CD4-positive, alpha-beta T cell treated with Interleukin-2 at 100 ng/mL for 4 hours (primary cell): ENCODE measurements around the gene TIMM44.
"Not testable (repeated sequence)": the region's sequence is repeated elsewhere in the genome, so short reads cannot be mapped to it uniquely, and the experiment has no call there.

Source experiments
- DNase-seq: peaks from one replicate; pipeline ENCODE4 v3.0.0-alpha.2; 2020; ENCODE audit warnings: low spot score

The TIMM44 gene

DNA sequence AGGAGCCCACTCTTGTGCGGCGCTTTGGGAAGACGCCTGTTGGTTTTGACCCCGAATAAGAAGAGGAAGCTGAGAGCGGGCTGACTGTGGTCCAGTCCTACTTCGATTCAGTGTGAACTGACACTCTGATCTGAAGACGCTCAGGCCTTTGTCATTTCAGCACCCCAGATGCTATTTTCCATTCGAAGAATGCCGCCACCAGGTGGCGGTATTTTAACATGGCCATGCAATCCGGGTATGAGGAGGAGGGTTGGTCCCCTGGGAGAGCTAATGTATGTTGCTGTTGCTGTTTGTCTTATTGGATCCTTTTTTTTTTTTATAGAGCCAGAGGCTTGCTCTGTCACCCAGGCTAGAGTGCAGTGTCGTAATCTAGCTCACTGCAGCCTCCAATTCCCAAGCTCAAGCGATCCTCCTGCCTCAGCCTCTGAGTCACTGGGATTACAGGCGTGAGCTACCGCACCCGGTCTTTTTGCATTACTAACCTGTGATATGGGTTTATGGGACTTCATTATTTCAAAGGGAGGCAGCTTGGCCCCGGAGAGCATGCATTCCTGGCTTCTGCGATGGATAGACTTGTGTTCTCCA, 803 bp upstream of the TIMM44 start:
- DNase-seq, result peak; percentile 88

DNA sequence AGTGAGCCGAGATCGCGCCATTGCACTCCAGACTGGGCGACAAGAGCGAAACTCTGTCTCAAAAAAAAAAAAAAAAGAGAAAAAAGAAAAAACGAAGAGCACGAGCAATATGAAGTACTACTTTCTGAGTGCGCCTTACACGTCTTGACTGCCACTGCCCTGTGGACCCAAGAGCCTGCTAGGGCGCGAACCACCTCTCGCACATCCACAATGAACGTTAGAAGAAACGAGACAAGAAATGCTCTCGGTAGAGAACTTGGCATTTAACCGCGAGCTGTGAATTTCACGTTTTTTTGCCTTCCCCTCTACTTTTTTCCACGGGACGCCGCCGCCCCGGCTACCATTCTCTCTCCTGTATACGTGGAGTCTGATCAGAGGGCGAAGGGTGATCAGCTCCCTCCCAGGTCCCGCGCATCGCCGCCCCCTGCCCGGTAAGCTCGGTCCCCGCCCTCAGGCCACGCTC, 454 bp downstream of the TIMM44 start:
- DNase-seq, result no peak

DNA sequence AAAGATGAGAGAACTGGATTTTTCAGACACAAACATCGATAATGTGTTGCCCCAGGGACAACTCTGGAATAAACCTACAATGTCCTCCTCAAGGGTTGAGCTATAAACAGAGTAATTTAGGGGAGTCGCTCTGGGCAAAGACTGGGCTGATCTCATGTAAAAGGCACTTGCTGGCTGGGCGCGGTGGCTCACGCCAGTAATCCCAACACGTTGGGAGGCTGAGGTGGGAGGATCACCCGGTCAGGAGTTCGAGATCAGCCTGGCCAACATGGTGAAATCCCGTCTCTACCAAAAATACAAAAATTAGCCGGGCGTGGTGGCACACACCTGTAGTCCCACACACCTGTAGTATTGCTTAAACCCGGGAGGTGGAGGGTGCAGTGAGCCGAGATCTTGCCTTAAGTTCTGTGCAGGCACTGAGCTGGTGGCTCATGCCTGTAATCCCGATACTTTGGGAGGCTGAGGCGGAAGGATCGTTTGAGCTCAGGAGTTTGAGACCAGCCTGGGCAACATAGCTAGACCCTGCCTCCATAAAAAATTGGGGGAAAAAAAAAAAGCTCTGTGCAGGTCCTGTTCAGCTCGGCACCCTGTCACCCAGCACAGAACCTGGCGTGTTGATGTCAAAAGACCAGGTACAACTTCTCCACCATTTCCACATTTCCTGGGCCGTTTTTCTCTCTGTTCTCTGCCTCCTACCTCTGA, 1.4 kb downstream of the TIMM44 start:
- DNase-seq, result no peak

DNA sequence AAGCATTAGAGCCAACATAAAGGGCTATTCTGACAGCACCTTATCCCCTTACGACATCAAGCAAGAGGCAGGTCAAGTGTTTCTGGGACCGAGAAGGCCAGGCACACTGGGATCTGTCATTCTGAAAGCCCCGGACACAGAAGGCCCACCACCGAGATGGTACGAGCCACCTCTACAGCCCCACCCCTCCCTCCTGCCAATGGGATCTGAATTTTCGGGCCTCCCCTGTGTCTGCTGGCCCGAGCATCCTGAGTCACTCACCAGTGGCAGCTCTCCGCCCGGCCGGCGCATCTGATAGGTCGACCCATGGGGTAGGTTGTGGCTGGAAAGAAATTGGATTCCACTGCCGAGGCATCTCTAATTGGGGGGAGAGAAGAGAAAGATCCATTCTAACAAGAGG, 2.6 kb downstream of the TIMM44 start:
- no peak for DNase-seq

DNA sequence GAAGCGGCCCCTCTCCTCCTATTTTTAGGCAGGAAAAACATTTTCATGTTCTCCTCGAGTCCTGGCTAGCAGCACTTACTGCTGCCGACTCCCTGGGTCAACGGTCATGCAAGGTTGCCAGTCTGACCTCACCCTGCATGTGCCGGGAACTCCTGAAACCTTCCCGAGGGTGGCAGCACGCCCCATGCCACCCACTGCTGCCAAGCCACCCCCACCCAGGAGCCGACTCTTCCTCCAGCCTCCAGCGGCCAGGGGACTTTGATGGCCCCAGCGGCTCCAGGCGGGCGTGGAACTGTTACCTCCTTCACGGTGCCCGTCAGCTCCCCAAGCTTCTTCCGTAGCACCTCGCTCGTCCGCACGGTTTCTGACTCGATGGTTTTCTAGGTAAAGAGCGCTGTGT, 8.7 kb downstream of the TIMM44 start:
- no peak for DNase-seq

DNA sequence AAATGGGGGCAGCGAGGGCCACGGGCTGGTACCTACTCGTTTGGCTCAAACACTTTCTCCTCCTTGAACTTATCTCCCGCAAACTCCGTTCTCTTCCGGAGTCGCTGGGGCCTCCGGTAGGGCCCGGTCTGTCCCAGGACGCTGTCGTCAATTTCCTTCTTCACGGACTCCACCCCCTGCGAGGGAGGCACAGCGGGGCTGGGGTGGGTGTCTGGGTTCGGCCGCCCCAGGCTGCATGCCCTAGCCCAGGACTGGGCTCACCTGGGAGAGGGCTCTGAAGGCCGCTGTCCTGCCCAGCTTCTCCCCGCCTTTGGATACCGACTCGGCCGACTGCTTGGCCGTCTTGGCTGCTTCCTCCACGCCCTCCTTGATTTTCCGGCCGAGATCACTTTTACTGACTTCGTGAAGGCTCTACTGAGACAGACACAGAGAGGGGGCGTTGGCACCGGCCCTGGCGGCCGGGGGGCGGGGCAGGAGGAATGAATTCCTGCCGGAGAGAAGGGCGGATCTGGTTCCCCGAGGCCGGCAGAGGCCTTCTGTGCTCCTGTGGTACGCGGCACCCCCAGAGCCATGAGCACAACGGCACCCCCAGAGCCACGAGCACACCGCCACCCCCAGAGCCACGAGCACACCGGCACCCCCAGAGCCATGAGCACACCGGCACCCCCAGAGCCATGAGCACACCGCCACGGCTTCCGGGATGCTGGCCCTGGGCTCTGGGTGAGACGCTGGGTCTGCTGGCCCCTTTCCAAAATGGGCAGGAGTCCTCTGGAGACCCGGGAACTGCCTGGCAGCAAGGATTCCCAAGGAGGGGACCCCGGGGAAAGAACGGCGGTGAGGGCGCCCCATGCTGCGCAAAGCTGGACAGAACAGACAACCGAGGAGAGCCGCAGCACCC, 9.4 kb downstream of the TIMM44 start:
- no peak for DNase-seq

DNA sequence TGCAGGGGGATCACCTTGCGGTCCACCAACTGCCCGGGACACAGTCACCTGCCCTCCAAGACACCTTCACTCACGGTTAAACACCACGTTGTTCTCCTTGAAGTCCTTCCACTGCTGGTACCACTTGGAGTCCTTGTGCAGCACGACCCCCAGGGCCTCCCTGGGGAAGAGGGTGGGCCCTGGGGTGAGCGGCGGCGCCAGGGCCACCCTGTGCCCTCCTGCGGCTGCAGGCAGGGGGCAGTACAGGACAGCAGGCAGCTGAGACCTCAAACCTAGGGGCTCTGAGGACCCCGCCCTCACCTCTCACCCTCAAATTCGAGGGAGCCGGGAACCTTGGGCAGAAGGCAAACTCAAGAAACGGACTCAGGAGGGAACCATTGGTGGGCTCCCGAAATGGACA, 10.1 kb downstream of the TIMM44 start:
- no peak for DNase-seq

DNA sequence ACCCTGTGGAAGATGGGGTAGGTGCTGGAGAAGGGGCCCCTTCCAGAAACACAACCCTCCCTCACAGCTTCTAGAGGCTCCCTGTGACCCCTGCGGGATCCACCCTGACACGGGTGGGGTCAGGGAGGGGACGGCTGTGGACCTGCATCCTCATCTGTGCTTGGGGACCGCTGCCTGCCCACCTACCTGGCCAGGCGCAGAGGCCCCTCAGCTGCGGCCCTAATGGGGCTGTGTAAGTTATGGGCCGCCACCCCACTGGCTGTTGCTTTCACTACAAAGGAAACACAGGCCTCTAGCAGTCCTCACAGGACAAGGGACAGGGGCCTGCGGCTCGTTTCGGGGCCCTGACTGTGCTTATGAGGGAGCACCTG, 10.6 kb downstream of the TIMM44 start:
- no peak for DNase-seq

DNA sequence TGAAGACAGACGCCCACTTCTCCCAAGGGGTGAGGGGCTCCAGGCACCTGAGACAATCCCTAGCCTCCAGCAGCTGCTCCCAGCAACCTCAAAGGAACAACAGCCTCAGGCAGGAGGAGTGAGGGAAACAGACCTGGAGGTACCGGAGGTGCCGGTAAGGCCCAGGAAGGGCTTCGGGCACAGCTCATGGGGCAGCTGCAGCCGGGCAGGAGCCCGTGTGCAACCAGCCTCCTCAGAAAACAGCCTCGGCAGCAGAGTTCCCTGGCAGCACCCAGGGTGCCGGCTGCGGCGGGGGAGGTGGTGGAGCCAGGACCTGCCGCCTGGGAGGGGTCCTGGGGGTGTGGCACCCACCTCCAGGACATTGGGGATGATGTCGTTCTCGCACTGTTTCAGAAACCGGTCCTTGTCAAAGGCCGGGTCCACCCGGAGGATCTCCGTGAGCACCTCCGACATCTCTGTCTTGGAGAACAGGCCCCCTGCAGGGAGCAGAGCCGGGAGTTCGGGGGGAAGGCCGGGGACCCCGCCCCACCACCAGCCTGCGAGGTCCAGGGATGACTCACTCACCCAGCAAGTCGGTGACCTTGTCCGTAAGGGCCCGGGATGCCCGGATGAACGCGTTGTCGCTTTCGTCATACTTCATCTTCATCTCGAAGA, 11.1 kb downstream of the TIMM44 start:
- DNase-seq, result no peak

DNA sequence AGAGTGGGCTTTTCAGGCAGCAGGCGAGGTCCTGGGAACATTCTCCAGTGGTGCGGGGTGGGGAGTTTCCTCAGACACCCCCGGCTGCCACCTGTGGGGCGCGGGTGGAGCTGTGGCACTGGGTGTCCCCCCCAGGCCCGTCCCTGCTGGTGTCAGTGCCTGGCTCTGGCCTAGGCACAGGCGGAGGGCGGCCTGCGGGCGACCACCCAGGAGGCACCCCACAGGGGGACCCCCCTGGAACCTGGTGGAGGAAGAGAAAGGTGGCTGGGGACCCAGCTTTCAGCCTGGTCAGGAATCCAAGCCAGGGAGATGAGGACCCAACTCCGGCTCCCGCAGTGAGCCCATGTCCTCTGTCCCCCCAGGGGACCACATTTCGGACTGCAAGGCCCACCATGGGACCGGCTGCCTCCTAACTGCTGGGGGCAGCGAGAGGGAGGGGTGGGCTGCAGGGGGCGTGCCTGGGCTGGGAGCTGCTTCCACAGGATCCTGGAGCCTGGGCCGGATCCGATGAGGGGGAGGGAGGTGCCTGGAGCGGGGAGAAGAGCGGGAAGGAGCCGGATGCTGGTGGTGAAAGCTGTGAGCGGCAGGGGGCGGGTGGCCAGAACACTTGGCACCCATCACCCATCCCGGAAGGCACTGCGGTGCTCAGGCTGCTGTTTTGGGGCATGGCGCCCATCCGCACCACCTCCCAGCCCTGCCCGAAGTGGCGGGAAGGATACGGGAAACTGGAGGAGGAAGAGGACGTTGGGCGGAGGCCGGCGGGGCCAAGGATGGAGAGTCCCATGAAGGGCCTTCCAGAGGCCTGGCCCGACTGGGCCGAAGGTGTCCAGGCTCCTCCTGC, 12.0 kb downstream of the TIMM44 start:
- no peak for DNase-seq

DNA sequence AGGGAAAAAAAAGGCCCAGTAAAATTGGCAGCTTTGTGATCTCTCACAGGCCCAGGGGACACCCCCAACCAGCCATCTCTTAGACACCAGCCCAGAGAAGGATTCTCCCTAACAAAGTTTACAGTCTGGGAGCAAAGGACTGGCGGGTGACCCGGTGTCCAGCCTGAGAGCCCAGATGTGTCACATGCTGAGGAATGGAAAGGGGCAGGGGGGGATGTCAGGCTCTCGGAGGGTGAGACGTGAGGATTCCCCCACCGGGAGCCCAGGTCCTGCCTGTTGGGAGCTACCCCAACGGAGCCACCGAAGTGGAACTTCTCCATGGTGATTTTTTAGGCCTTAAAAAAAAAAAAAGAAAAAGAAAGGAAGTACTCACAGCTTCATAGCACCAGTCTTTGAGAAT, 12.7 kb downstream of the TIMM44 start:
- DNase-seq, result no peak

DNA sequence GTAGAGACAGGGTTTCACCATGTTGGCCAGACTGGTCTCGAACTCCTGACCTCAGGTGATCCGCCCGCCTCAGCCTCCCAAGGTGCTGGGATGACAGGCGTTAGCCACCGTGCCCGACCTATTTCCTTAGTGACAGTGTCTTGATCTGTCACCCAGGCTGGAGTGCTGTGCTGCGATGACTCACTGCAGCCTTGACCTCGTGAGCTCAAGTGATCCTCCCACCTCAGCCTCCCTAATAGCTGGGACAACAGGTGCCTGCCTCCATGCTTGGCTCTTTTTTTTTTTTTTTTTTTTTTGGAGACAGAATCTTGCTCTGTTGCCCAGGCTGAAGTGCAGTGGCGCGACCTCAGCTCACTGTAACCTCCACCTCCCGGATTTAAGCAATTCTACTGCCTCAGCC, 13.4 kb downstream of the TIMM44 start:
- DNase-seq, result not testable (repeated sequence)

DNA sequence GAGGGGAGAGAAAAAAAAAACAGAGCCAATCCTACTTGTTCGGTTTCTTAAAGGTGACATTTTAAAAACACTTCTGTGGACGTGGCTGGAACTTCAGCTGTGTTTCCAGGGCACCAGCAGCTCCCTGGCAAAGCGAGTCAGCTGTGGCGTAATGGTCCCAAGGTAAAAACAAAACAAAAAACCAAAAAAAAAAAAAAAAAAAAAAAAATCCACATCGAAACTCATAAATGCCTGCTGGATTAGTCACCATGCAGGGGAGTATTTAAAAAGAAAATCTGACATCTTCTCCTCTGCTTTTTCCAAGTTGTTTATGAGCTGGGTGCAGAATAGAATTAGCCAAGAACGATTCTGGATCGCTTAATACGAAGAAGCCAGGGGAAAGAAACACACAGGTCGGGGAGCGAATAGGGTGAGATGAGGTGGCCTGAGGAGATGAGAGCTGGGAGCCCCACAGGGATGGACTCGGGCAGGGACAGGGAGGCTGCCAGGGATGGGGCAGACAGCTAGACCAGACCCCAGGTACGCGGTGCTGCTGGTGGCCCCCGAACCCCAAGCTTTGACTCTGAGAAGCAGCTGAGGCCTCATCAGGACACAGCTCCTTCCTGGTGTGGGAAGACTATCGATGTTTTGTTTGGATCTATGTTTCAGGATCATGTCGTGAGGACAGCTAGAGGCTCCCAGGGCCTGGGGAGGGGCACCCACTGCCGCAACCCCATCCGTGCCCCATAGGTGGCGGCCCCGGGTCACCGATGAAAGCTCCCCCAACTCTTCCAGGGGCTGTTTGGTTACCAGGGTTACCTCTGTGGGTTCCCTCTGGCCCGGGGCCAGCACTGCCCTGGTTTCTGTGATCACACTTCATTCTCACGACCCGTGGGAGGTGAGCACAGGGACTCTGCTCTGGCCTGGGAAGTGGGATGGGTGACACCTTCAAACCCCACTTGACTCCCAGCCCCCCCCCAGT, 14.4 kb downstream of the TIMM44 start:
- peak; percentile 83 for DNase-seq

DNA sequence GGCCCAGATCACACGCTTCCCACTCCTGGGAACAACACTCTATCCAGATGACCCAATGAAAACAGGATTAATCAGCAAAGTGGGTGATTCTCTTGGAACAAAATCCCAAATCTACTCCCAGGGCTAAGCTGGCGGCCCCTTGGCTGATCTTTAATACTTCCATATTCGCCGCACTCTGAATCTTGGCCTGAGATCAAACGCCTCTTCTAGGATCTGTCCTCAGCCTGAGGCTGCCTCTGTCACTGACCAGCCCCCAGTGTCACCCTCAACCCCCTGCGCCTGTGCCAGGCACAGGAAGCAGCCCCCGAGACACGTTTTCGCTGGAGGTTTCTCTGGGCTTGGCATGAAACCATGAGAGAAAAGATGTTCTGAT, 15.1 kb downstream of the TIMM44 start:
- no peak for DNase-seq

DNA sequence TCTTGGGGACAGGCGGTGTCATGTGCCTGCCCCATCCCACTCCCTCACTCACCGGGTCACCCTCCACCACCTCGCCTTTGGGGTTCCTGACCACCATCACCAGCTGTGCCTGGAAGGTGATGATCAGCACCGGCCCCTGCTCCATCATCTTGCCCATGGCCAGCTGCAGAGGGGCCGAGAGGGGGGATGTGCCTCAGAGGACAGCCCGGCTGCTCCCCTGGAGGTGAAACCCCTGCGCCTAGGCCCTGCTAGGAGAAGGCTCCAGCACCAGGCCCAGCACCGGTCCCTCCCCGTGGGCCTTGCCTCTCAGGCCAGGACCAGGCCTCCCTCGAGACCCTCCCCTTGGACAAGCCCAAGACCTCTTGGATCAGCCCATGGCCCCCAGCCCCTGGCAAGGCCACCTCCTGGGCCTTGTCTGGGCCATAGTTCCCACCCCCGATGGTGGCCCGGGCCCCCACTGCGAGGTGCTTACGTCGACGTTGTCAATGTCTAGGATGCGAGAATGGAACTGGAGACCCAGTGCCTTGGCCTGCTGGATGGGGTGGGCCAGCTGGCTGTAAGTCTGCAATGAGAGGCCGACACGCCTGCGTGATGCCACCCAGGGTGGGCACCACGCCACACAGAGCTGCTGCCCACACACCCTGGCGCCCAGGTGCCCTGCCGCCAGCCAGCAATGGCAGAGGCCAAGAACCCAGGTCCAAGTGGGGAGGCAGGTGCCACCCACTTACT, 15.7 kb downstream of the TIMM44 start:
- no peak for DNase-seq

DNA sequence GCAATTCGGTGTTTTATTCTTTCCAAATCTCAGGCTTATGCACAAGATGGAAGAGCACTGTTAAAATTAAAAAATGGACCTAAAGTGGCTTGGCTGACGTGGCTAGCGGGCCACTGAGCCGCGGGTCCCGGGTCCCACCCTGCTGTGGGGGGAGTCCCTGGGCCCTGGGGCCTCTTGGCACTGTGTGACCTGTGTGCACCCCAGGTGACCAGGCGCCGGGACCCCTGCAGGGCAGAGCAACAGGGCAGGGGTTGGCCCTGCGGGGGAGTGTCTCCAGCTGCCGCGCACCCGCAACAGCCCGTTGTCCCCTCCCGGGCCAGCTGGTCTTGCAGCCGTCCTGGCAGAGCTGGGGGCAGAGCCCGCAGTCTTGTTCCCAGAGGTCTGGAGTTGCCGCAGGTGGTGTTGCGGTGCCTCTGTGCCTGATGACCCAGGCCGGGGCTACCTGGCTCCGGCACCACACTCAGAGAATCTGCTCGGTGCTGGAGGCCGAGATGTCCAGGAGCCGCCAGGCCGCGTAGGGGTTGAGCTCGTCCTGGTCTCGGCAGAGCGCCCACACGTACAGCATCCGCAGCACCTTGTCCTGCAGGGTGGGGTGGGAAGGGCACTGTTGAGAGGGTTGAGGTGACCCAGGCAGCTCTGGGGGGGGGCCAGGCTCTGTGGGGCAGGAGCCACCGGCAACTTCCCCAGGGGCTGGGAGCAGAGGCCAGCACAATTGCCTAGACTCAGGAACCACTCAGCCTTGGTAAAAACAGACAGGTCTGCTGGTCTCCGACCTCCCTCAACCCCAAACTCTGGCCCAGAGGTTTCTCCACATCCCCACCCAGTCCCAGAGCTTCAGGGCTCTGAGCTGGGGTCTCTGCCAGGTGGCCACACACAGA, 16.5 kb downstream of the TIMM44 start:
- no peak for DNase-seq

DNA sequence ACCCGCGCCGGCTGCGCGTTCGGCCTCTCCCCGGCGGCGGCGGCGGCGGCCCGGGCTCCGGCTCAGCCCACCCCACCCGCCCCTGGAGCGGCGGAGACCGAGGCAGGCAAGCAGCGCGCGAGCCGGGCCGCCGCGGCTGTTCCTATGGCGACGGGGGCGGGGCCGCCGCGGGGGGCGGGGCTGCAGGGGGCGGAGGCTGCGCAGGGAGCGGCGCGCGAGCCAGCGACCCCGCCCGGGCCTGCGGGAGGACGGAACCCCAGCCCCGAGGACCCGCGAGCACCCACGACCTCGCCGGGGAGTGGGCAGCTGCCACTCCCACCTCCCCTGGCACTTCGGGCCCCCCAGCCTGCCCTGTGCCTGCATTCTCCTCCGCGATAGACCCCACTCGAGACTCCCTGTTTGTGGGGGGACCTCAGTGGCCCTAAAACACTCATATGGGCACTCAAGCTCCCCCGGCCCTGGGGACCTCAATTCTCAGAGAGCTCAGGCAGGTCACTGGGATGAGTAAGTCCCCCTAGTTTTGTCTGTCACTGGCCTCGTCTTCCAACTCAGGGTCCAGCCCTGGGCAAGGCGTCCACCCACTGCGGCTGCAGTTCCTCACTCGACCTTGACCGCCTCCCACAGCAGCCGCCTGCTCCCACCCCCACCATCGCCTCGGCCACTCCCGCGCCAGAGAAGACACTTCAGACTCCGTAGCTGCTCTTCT, 17.3 kb downstream of the TIMM44 start, which contains the start of gene CTXN1:
Gene CTXN1, minus strand, starts transcription at position 115 of the 706 bp plus-strand sequence. CDS start 597 bp downstream, outside the sequence.
- peak; percentile 80 for DNase-seq
